ENCODE results near the gene CDON. TPM values are rescaled to one million over a fixed set of nuclear protein-coding genes. Genes with fewer than 3 reads are reported as not detected.

CDON gene
- total and polyA plus RNA-seq, 2 donors from 2014 or later, result 0.45 to 4.0 TPM

GRCh38 chr11:125959931-125960330, 102.7 kb downstream of the CDON start:
- Histone ChIP-seq H3K4me3 (ENCODE audit: low read length in 3 of 3) (no peak overlapping the region), H3K27me3 (ENCODE audit: control insufficient read depth, insufficient read depth, low read length) (no peaks in the 10 kb centered on the region), H3K27ac (ENCODE audit: low read depth in 2 of 2, low read length in 2 of 2) (no peak overlapping the region), H3K9me3 (ENCODE audit: control insufficient read depth in 2 of 3, insufficient read depth in 1 of 3, low read length in 3 of 3) (no peaks in the 10 kb centered on the region), H3K4me1 (ENCODE audit: control insufficient read depth in 2 of 3, insufficient read depth in 2 of 3, low read depth in 1 of 3, low read length in 3 of 3) (no peaks in the 10 kb centered on the region), H3K36me3 (ENCODE audit: control insufficient read depth in 2 of 3, insufficient read depth in 3 of 3, low read length in 3 of 3) (no peaks in the 10 kb centered on the region), H3K9ac (ENCODE audit: low read length in 3 of 3) (no peak overlapping the region)
- intact Hi-C loops (cut with DNase I), result no loop called here
- FAIRE-seq (no peak), DNase-seq (no peak)
- no peak for TF ChIP-seq CTCF (IDR thresholded peaks at IDR 0.05; ENCODE audit: borderline replicate concordance, extremely low read depth, insufficient read depth)

- Histone ChIP-seq H3K36me3 (ENCODE audit: control insufficient read depth in 2 of 3, insufficient read depth in 3 of 3, low read length in 3 of 3) (no peaks in the 10 kb centered on the region), H3K4me1 (ENCODE audit: control insufficient read depth in 2 of 3, insufficient read depth in 2 of 3, low read depth in 1 of 3, low read length in 3 of 3) (no peaks in the 10 kb centered on the region), H3K9me3 (ENCODE audit: control insufficient read depth in 2 of 3, insufficient read depth in 1 of 3, low read length in 3 of 3) (no peaks in the 10 kb centered on the region), H3K4me3 (ENCODE audit: low read length in 3 of 3) (no peak overlapping the region), H3K27ac (ENCODE audit: low read depth in 2 of 2, low read length in 2 of 2) (no peak overlapping the region), H3K9ac (ENCODE audit: low read length in 3 of 3) (no peak overlapping the region), H3K27me3 (ENCODE audit: control insufficient read depth, insufficient read depth, low read length) (no peaks in the 10 kb centered on the region)
- intact Hi-C loops (cut with DNase I), result no loop called here
- DNase-seq (no peak), FAIRE-seq (no peak)
- TF ChIP-seq CTCF (IDR thresholded peaks at IDR 0.05; ENCODE audit: borderline replicate concordance, extremely low read depth, insufficient read depth), result no peak
Observed at GRCh38 chr11:125959511-125959910, 103.2 kb downstream of the CDON start.

GRCh38 chr11:125958872-125959400, 103.7 kb downstream of the CDON start:
- Histone ChIP-seq H3K27me3 (ENCODE audit: control insufficient read depth, insufficient read depth, low read length) (no peaks in the 10 kb centered on the region), H3K9me3 (ENCODE audit: control insufficient read depth in 2 of 3, insufficient read depth in 1 of 3, low read length in 3 of 3) (no peaks in the 10 kb centered on the region), H3K27ac (ENCODE audit: low read depth in 2 of 2, low read length in 2 of 2) (no peak overlapping the region), H3K4me1 (ENCODE audit: control insufficient read depth in 2 of 3, insufficient read depth in 2 of 3, low read depth in 1 of 3, low read length in 3 of 3) (no peaks in the 10 kb centered on the region), H3K4me3 (ENCODE audit: low read length in 3 of 3) (no peak overlapping the region), H3K9ac (ENCODE audit: low read length in 3 of 3) (no peak overlapping the region), H3K36me3 (ENCODE audit: control insufficient read depth in 2 of 3, insufficient read depth in 3 of 3, low read length in 3 of 3) (no peaks in the 10 kb centered on the region)
- no peak for TF ChIP-seq CTCF (IDR thresholded peaks at IDR 0.05; ENCODE audit: borderline replicate concordance, extremely low read depth, insufficient read depth)
- DNase-seq, result no peak
- no peak for FAIRE-seq
- intact Hi-C loops (cut with DNase I), result no loop called here
